Lower leg skin (tissue), 4 donors: ENCODE data around the gene NIM1K. TPM values are rescaled to one million over a fixed set of nuclear protein-coding genes. Genes with fewer than 3 reads are reported as not detected.
"Not testable (repeated sequence)": the region's sequence is repeated elsewhere in the genome, so short reads cannot be mapped to it uniquely, and the experiment has no call there.

Experiments used
- DNase-seq, 2 donors: peaks; one replicate each; pipeline ENCODE4 v3.0.0-alpha.2; 2019; ENCODE audit warnings: low spot score in 2 of 2
- H3K4me3 ChIP-seq: fragments of 200-600 bp; sonication (generic); 2 replicates; pipeline ENCODE4 v1.5.1; 2017; ENCODE audit warnings: mild to moderate bottlenecking, low read depth; ENCODE audit not compliant: poor library complexity, severe bottlenecking
- CTCF ChIP-seq, 3 donors: fragments of 450-650 bp; IDR thresholded peaks; one replicate each; pipeline ENCODE4 v1.5.1; 2016; ENCODE audit warnings: antibody characterized with exemption in 3 of 3, mild to moderate bottlenecking in 3 of 3, moderate library complexity in 2 of 3
- POLR2A ChIP-seq, 2 donors: fragments of 450-650 bp; IDR thresholded peaks; one replicate each; pipeline ENCODE4 v1.6.1; 2016 to 2017; ENCODE audit warnings: antibody characterized with exemption in 2 of 2, mild to moderate bottlenecking in 1 of 2, moderate library complexity in 1 of 2
- WGBS, 2 donors: methylation state at CpG; one replicate each; pipeline ENCODE4 v1.1.5; 2018; 5-methylcytosine and 5-hydroxymethylcytosine counted together
- intact Hi-C: fragments of 100-400 bp; cut with DNase I; formaldehyde crosslinking; loops from one replicate; pipeline ENCODE4 v1.15.0; 2023; ENCODE audit warnings: low total_unique reads
- total RNA-seq, 4 donors: library from RNA; depleted of rRNA; stranded (reverse); fragments of >200 nt; gene quantifications; one replicate each; pipeline ENCODE4 v1.1.0, GENCODE V29; 2016

Gene NIM1K
- total RNA-seq, 4 donors from 2014 or later, result 0.44 to 2.5 (median 0.65) TPM; not detected in 1

- H3K4me3 ChIP-seq, result no peak overlapping the region
- TF ChIP-seq CTCF (IDR thresholded peaks at IDR 0.05), result no peak
- TF ChIP-seq POLR2A (IDR thresholded peaks at IDR 0.05), result no peak
- intact Hi-C loops, result no loop called here
- DNase-seq, result no peak
- WGBS, 2 donors, result 42% methylated on average over 8 of the region's 8 CpGs
Observed at GRCh38 chr5:43313854-43314457, 121.9 kb downstream of the NIM1K start.

GRCh38 chr5:43314724-43315123 lies 122.7 kb downstream of the NIM1K start:
- WGBS, 2 donors, result 85 to 90% methylated on average over 6 of the region's 6 CpGs
- intact Hi-C loops, result no loop called here
- TF ChIP-seq POLR2A (IDR thresholded peaks at IDR 0.05) (no peak), CTCF (IDR thresholded peaks at IDR 0.05) (no peak)
- no peak overlapping the region for H3K4me3 ChIP-seq
- DNase-seq, result no peak

- no peak for DNase-seq
- 67% methylated on average over 8 of the region's 8 CpGs for WGBS, 2 donors
- intact Hi-C loops, result no loop called here
- TF ChIP-seq POLR2A (IDR thresholded peaks at IDR 0.05) (no peak), CTCF (IDR thresholded peaks at IDR 0.05) (no peak)
- no peak overlapping the region for H3K4me3 ChIP-seq
Observed at GRCh38 chr5:43315263-43315662, 123.2 kb downstream of the NIM1K start.

- 74 to 78% methylated on average over 3 of the region's 3 CpGs for WGBS, 2 donors
- intact Hi-C loops, result no loop called here
- no peak for TF ChIP-seq POLR2A (IDR thresholded peaks at IDR 0.05)
- TF ChIP-seq CTCF (IDR thresholded peaks at IDR 0.05), result no peak
- DNase-seq, result no peak
- H3K4me3 ChIP-seq, result no peak overlapping the region
Observed at GRCh38 chr5:43315682-43316081, 123.7 kb downstream of the NIM1K start.

GRCh38 chr5:43316421-43316820 lies 124.4 kb downstream of the NIM1K start:
- no peak overlapping the region for H3K4me3 ChIP-seq
- 82 to 87% methylated on average over 5 of the region's 5 CpGs for WGBS, 2 donors
- intact Hi-C loops, result no loop called here
- DNase-seq, result no peak
- no peak for TF ChIP-seq CTCF (IDR thresholded peaks at IDR 0.05)
- TF ChIP-seq POLR2A (IDR thresholded peaks at IDR 0.05), result no peak

- TF ChIP-seq CTCF (IDR thresholded peaks at IDR 0.05), result no peak
- TF ChIP-seq POLR2A (IDR thresholded peaks at IDR 0.05), result no peak
Observed at GRCh38 chr5:43320846-43321245, 128.8 kb downstream of the NIM1K start.

GRCh38 chr5:43323488-43323887 lies 131.5 kb downstream of the NIM1K start:
- intact Hi-C loops, H3K4me3 ChIP-seq, DNase-seq: not testable (repeated sequence)
- WGBS, 2 donors, result 58 to 94% methylated on average over 3 of the region's 3 CpGs

More at GRCh38 chr5:43320846-43321245, 128.8 kb downstream of the NIM1K start:
- no peak for DNase-seq
- no peak overlapping the region for H3K4me3 ChIP-seq
- 70 to 95% methylated on average over 4 of the region's 4 CpGs for WGBS, 2 donors
- intact Hi-C loops, result no loop called here

GRCh38 chr5:43325624-43326023 lies 133.6 kb downstream of the NIM1K start:
- intact Hi-C loops, H3K4me3 ChIP-seq, DNase-seq: not testable (repeated sequence)
